Neural progenitor cell (in vitro differentiated cells): ENCODE data around the gene IQSEC3.

ENCODE experiments used
- CTCF ChIP-seq: fragments of 200-600 bp; sonication (generic); IDR thresholded peaks from 2 replicates; pipeline ENCODE4 v1.5.1; 2017; ENCODE audit warnings: antibody characterized with exemption, mild to moderate bottlenecking
- EZH2 ChIP-seq: fragments of 200-600 bp; sonication (generic); IDR thresholded peaks from 2 replicates; pipeline ENCODE4 v1.6.1; 2017; ENCODE audit warnings: antibody characterized with exemption, mild to moderate bottlenecking, moderate library complexity
- EZH2phosphoT487 ChIP-seq: fragments of 200-600 bp; sonication (generic); IDR thresholded peaks from 2 replicates; pipeline ENCODE4 v1.6.1; 2017; ENCODE audit warnings: antibody characterized with exemption

- TF ChIP-seq CTCF (no peak), EZH2 (no peak), EZH2phosphoT487 (no peak)
Measured at GRCh38 chr12:185576-185955, 119.0 kb downstream of the IQSEC3 start.
